Chondrocyte (in vitro differentiated cells): ENCODE measurements around the gene PXMP2. TPM values are rescaled to one million over a fixed set of nuclear protein-coding genes. Genes with fewer than 3 reads are reported as not detected.

Experiments used
- DNase-seq: peaks from one replicate; pipeline ENCODE4 v3.0.0; 2021; ENCODE audit warnings: mixed read lengths, low spot score
- H3K27ac Mint-ChIP-seq: one replicate; pipeline ENCODE4 v1.8.0; 2021; ENCODE audit warnings: mild to moderate bottlenecking, moderate library complexity, mixed read lengths; ENCODE audit not compliant: unreplicated experiment
- H3K27me3 Mint-ChIP-seq: 2 replicates; pipeline ENCODE4 v1.8.0; 2021; ENCODE audit warnings: low read depth, mixed read lengths
- H3K36me3 Mint-ChIP-seq: 2 replicates; pipeline ENCODE4 v1.8.0; 2021; ENCODE audit warnings: low read depth, mixed read lengths
- H3K4me1 Mint-ChIP-seq: 2 replicates; pipeline ENCODE4 v1.8.0; 2021; ENCODE audit warnings: low read depth, mild to moderate bottlenecking, mixed read lengths
- H3K4me3 Mint-ChIP-seq: one replicate; pipeline ENCODE4 v1.8.0; 2021; ENCODE audit warnings: mild to moderate bottlenecking, moderate library complexity, mixed read lengths; ENCODE audit not compliant: unreplicated experiment
- H3K9me3 Mint-ChIP-seq: 2 replicates; pipeline ENCODE4 v1.8.0; 2021; ENCODE audit warnings: low read depth, mixed read lengths
- CTCF ChIP-seq: fragments of 200-600 bp; sonication (generic); IDR thresholded peaks from 2 replicates; pipeline ENCODE4 v1.5.0; 2021; ENCODE audit warnings: antibody characterized with exemption, mild to moderate bottlenecking, moderate library complexity
- total RNA-seq: library from RNA; stranded (reverse); gene quantifications from 3 replicates; pipeline ENCODE4 v1.2.1, GENCODE V29; 2021

Gene PXMP2
- total RNA-seq, 1 donor from 2014 or later, result 19.0 TPM

- H3K27ac Mint-ChIP-seq, result peak overlapping the region; percentile 69
- peaks cover 60% of the 10 kb centered on the region for H3K36me3 Mint-ChIP-seq
- no peak for DNase-seq
- H3K27me3 Mint-ChIP-seq, result no peaks in the 10 kb centered on the region
- H3K4me1 Mint-ChIP-seq, result peaks cover 7% of the 10 kb centered on the region
- no peak for TF ChIP-seq CTCF
- no peak overlapping the region for H3K4me3 Mint-ChIP-seq
- H3K9me3 Mint-ChIP-seq, result no peaks in the 10 kb centered on the region
Measured at GRCh38 chr12:132730353-132730752, 43.0 kb downstream of the PXMP2 start.

- Mint-ChIP-seq H3K36me3 (peaks cover 55% of the 10 kb centered on the region), H3K4me1 (peaks cover 7% of the 10 kb centered on the region), H3K27me3 (no peaks in the 10 kb centered on the region), H3K27ac (peak overlapping the region; percentile 39), H3K4me3 (no peak overlapping the region), H3K9me3 (no peaks in the 10 kb centered on the region)
- DNase-seq, result no peak
- no peak for TF ChIP-seq CTCF
Measured at GRCh38 chr12:132731574-132731973, 44.2 kb downstream of the PXMP2 start.

- TF ChIP-seq CTCF, result no peak
- Mint-ChIP-seq H3K9me3 (no peaks in the 10 kb centered on the region), H3K36me3 (peaks cover 56% of the 10 kb centered on the region), H3K4me3 (no peak overlapping the region), H3K27ac (peak overlapping the region; percentile 38), H3K4me1 (peaks cover 7% of the 10 kb centered on the region), H3K27me3 (no peaks in the 10 kb centered on the region)
- DNase-seq, result no peak
Measured at GRCh38 chr12:132734206-132734605, 46.8 kb downstream of the PXMP2 start.

GRCh38 chr12:132735496-132735895, 48.1 kb downstream of the PXMP2 start:
- no peaks in the 10 kb centered on the region for H3K9me3 Mint-ChIP-seq
- H3K4me3 Mint-ChIP-seq, result no peak overlapping the region
- peaks cover 57% of the 10 kb centered on the region for H3K36me3 Mint-ChIP-seq
- no peak for TF ChIP-seq CTCF
- DNase-seq, result no peak
- H3K27me3 Mint-ChIP-seq, result no peaks in the 10 kb centered on the region
- H3K27ac Mint-ChIP-seq, result peak overlapping the region; percentile 32
- no peaks in the 10 kb centered on the region for H3K4me1 Mint-ChIP-seq

- H3K4me3 Mint-ChIP-seq, result no peak overlapping the region
- DNase-seq, result no peak
- H3K4me1 Mint-ChIP-seq, result no peaks in the 10 kb centered on the region
- H3K36me3 Mint-ChIP-seq, result peaks cover 58% of the 10 kb centered on the region
- H3K9me3 Mint-ChIP-seq, result no peaks in the 10 kb centered on the region
- H3K27me3 Mint-ChIP-seq, result no peaks in the 10 kb centered on the region
- no peak for TF ChIP-seq CTCF
- no peak overlapping the region for H3K27ac Mint-ChIP-seq
Measured at GRCh38 chr12:132736378-132736777, 49.0 kb downstream of the PXMP2 start.
